ENCODE measurements around the gene OR51B5. TPM values are rescaled to one million over a fixed set of nuclear protein-coding genes. Genes with fewer than 3 reads are reported as not detected.

The OR51B5 gene
- total and polyA plus RNA-seq, 2 of the 4 experiments (the other 2 are of a cell fraction), result 0.09 to 0.54 TPM

- Histone ChIP-seq H3K9ac (ENCODE audit: low read depth, low read length) (no peak overlapping the region), H3K27me3 (ENCODE audit: control insufficient read depth, insufficient read depth, low read length) (no peaks in the 10 kb centered on the region), H3K56ac (ENCODE audit: extremely low read depth, insufficient read depth, low read length) (no peak overlapping the region), H2AK9ac (replicated peaks; ENCODE audit: low read depth, low read length, poor library complexity) (no peak overlapping the region), H3K4me3 (ENCODE audit: insufficient read depth, low read depth, low read length) (no peak overlapping the region), H3K4me1 (ENCODE audit: control insufficient read depth, insufficient read depth, low read length) (no peaks in the 10 kb centered on the region), H4K20me1 (ENCODE audit: insufficient read depth, low read length) (no peaks in the 10 kb centered on the region), H3K4ac (ENCODE audit: low read depth, low read length) (no peak overlapping the region), H4K91ac (ENCODE audit: insufficient read depth, low read depth, low read length) (no peak overlapping the region), H3K27ac (ENCODE audit: insufficient read depth, low read length) (no peak overlapping the region), H2AK5ac (ENCODE audit: low read depth, low read length) (no peak overlapping the region), H3K23ac (ENCODE audit: low read depth, low read length) (no peak overlapping the region), H3K4me2 (ENCODE audit: low read depth, low read length) (no peak overlapping the region), H3K18ac (ENCODE audit: low read depth, low read length) (no peak overlapping the region), H2BK15ac (ENCODE audit: low read depth, low read length) (no peak overlapping the region), H4K8ac (ENCODE audit: low read depth in 2 of 2, low read length in 2 of 2) (no peak overlapping the region), H3K9me3 (ENCODE audit: control insufficient read depth, insufficient read depth, low read length) (no peaks in the 10 kb centered on the region), H3K14ac (replicated peaks; ENCODE audit: low read depth, low read length) (no peak overlapping the region), H4K5ac (ENCODE audit: low read depth, low read length) (no peak overlapping the region), H2AFZ (replicated peaks; ENCODE audit: low read length, poor library complexity) (no peak overlapping the region), H2BK20ac (ENCODE audit: low read depth, low read length) (no peak overlapping the region), H3K36me3 (ENCODE audit: control insufficient read depth, insufficient read depth, low read length) (no peaks in the 10 kb centered on the region), H3K9me1 (ENCODE audit: insufficient read depth, low read length) (no peaks in the 10 kb centered on the region), H2BK120ac (ENCODE audit: low read depth, low read length) (no peak overlapping the region), H3K79me1 (ENCODE audit: low read depth in 1 of 2, low read length in 2 of 2) (no peaks in the 10 kb centered on the region), H2BK5ac (ENCODE audit: low read depth, low read length, poor library complexity, severe bottlenecking) (no peak overlapping the region)
- dilution Hi-C loops (cut with HindIII; ENCODE audit: low sequenced_read_pairs, unreplicated experiment), result no loop called here
- ChIA-PET POLR2A (ENCODE audit: unreplicated experiment) (no interaction called here), CTCF (no interaction called here)
- no peak for TF ChIP-seq FOS (IDR thresholded peaks at IDR 0.05; ENCODE audit: low read depth, low read length)
- TF ChIP-seq POLR2A (IDR thresholded peaks at IDR 0.05; ENCODE audit: low read depth, low read length), result no peak
- TF ChIP-seq CHD1 (IDR thresholded peaks at IDR 0.05; ENCODE audit: low read depth, low read length), result no peak
- TF ChIP-seq USF2 (IDR thresholded peaks at IDR 0.05; ENCODE audit: low read depth, low read length), result no peak
- TF ChIP-seq NFE2L2 (IDR thresholded peaks at IDR 0.05; ENCODE audit: low read depth, low read length), result no peak
- TF ChIP-seq MAZ (IDR thresholded peaks at IDR 0.05; ENCODE audit: borderline replicate concordance, low read depth, low read length), result no peak
- no peak for TF ChIP-seq RFX5 (IDR thresholded peaks at IDR 0.05; ENCODE audit: low read depth, low read length)
- no peak for TF ChIP-seq MAFK (IDR thresholded peaks at IDR 0.05; ENCODE audit: low read depth, low read length)
- TF ChIP-seq CEBPB (IDR thresholded peaks at IDR 0.05; ENCODE audit: low read depth, low read length), result no peak
- no peak for TF ChIP-seq CTCF (conservative IDR thresholded peaks at IDR 0.05; ENCODE audit: low read depth, low read length)
- no peak for TF ChIP-seq RAD21 (IDR thresholded peaks at IDR 0.05; ENCODE audit: low read length)
- no peak for TF ChIP-seq MXI1 (IDR thresholded peaks at IDR 0.05; ENCODE audit: borderline replicate concordance, low read depth, low read length)
- TF ChIP-seq ELK1 (IDR thresholded peaks at IDR 0.05; ENCODE audit: borderline replicate concordance, low read depth, low read length), result no peak
- TF ChIP-seq RCOR1 (IDR thresholded peaks at IDR 0.05; ENCODE audit: insufficient replicate concordance, low read length), result no peak
- TF ChIP-seq BHLHE40 (IDR thresholded peaks at IDR 0.05; ENCODE audit: low read depth, low read length), result no peak
- TF ChIP-seq SMC3 (IDR thresholded peaks at IDR 0.05; ENCODE audit: low read depth, low read length), result no peak
- in situ Hi-C loops (cut with MboI; ENCODE audit: low sequenced_read_pairs), result loop anchor here (5.0 to 10.0 kb wide), 2 partner anchors 262 to 750 kb away; partner anchors contain the start of gene OR51D1
- 68% methylated on average over 2 of the region's 2 CpGs; no CpG with 5 or more reads in 1 of the 2 experiments for WGBS, 2 experiments (ENCODE audit: extremely low coverage in 2 of 2, insufficient read length in 1 of 2)
- no TSS peak for BruUV-seq (replicated peaks)
- intact Hi-C loops (cut with micrococcal nuclease), result loop anchor here (5.0 kb wide), 2 partner anchors 377 to 1197 kb away; no protein-coding TSS in a partner anchor
- ATAC-seq (ENCODE audit: low read depth) (no peak), DNase-seq (no peak)
Measured at GRCh38 chr11:5384335-5384734, 41.0 kb upstream of the OR51B5 start.
